ENCODE results near the gene OLA1. TPM values are rescaled to one million over a fixed set of nuclear protein-coding genes. Genes with fewer than 3 reads are reported as not detected.

OLA1 gene
- total RNA-seq, 2 donors from 2014 or later, result 127 to 181 TPM

DNA sequence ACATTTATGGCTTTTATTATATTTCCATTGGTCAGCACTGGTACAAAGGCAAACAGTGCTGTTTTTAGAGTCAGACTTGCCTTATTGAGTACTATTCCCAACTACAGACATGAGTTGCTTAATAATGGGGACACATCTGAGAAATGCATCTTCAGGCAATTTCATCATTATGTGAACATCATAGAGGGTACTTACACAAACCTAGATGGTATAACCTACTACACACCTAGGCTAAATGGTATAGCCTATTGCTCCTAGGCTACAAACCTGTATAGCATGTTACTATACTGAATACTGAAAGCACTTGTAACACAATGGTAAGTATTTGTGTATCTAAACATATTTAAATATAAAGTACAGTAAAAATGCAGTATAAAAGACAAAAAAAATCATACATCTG, 36.4 kb downstream of the OLA1 start:
- Mint-ChIP-seq H3K4me3 (no peak overlapping the region), H3K4me1 (peaks cover 26% of the 10 kb centered on the region), H3K9me3 (no peaks in the 10 kb centered on the region), H3K36me3 (ENCODE audit: low read depth) (no peaks in the 10 kb centered on the region), H3K27me3 (ENCODE audit: insufficient read depth) (no peaks in the 10 kb centered on the region), H3K27ac (no peak overlapping the region)
- Histone ChIP-seq H3K9me3 (ENCODE audit: control insufficient read depth, low read length) (no peaks in the 10 kb centered on the region), H3K27ac (ENCODE audit: low read depth, low read length) (no peak overlapping the region), H3K4me3 (ENCODE audit: low read length) (no peak overlapping the region), H3K27me3 (ENCODE audit: control insufficient read depth, insufficient read depth, low read length, poor library complexity, severe bottlenecking) (no peaks in the 10 kb centered on the region), H3K9ac (ENCODE audit: extremely low read depth, low read length, poor library complexity, severe bottlenecking) (no peak overlapping the region), H3K36me3 (ENCODE audit: control insufficient read depth, insufficient read depth, low read length) (peaks cover 8% of the 10 kb centered on the region), H3K4me1 (ENCODE audit: control insufficient read depth, insufficient read depth, low read length) (peaks cover 8% of the 10 kb centered on the region)
- TF ChIP-seq, protein P1, sequence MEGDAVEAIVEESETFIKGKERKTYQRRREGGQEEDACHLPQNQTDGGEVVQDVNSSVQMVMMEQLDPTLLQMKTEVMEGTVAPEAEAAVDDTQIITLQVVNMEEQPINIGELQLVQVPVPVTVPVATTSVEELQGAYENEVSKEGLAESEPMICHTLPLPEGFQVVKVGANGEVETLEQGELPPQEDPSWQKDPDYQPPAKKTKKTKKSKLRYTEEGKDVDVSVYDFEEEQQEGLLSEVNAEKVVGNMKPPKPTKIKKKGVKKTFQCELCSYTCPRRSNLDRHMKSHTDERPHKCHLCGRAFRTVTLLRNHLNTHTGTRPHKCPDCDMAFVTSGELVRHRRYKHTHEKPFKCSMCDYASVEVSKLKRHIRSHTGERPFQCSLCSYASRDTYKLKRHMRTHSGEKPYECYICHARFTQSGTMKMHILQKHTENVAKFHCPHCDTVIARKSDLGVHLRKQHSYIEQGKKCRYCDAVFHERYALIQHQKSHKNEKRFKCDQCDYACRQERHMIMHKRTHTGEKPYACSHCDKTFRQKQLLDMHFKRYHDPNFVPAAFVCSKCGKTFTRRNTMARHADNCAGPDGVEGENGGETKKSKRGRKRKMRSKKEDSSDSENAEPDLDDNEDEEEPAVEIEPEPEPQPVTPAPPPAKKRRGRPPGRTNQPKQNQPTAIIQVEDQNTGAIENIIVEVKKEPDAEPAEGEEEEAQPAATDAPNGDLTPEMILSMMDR (conservative IDR thresholded peaks at IDR 0.05), result no peak
- no peak for DNase-seq

DNA sequence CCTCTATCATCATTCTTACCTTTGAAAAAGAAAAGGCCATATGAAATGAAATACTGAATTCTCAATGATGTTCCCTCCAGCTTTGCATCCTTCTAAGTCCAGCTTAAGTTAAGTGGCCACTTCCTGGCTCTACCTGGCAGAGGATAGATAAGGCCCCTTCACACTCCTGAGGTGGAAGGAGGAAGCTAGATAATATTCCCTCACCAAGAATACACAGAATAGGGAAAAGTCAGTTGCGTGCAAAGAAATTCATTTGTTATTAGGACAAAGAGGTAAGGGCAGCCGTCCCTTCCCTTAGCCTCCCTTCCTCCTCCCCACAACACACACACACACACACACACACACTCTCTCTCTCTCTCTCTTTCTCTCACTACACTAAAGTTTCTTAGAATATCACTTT, 37.5 kb downstream of the OLA1 start:
- Histone ChIP-seq H3K36me3 (ENCODE audit: control insufficient read depth, insufficient read depth, low read length) (peaks cover 7% of the 10 kb centered on the region), H3K27ac (ENCODE audit: low read depth, low read length) (no peak overlapping the region), H3K27me3 (ENCODE audit: control insufficient read depth, insufficient read depth, low read length, poor library complexity, severe bottlenecking) (no peaks in the 10 kb centered on the region), H3K4me3 (ENCODE audit: low read length) (peak overlapping the region; percentile 31), H3K9me3 (ENCODE audit: control insufficient read depth, low read length) (no peaks in the 10 kb centered on the region), H3K4me1 (ENCODE audit: control insufficient read depth, insufficient read depth, low read length) (peaks cover 8% of the 10 kb centered on the region), H3K9ac (ENCODE audit: extremely low read depth, low read length, poor library complexity, severe bottlenecking) (no peak overlapping the region)
- 69% methylated on average over 1 of the region's 2 CpGs; no CpG with 5 or more reads in 1 of the 2 experiments for WGBS, 2 experiments (ENCODE audit: insufficient coverage in 1 of 2, insufficient read length in 1 of 2)
- Mint-ChIP-seq H3K4me1 (peaks cover 29% of the 10 kb centered on the region), H3K27me3 (ENCODE audit: insufficient read depth) (no peaks in the 10 kb centered on the region), H3K36me3 (ENCODE audit: low read depth) (no peaks in the 10 kb centered on the region), H3K27ac (peak overlapping the region; percentile 78), H3K4me3 (no peak overlapping the region), H3K9me3 (no peaks in the 10 kb centered on the region)
- no peak for DNase-seq
- TF ChIP-seq, protein P1 (conservative IDR thresholded peaks at IDR 0.05), result no peak

DNA sequence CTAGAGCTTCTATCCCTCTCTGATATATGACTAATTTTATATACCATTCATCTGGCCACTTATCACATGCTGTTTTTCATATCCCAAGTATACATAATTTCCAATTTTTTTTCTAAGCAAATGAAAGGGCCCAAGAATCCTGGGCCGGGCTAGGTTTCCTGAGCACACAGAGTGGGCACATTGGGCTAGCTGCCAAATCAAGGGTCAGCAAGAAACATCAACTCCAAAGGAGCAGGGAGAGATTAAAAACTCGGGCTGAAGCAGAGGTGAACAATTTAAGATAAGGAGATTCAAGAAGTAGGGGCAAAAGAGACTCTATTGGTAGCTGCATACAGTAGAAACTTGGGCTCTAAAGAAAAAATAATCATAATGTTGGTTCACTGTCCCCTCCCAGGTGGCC, 39.0 kb downstream of the OLA1 start:
- no peaks in the 10 kb centered on the region for H3K9me3 Mint-ChIP-seq
- Histone ChIP-seq H3K4me3 (ENCODE audit: low read length) (no peak overlapping the region), H3K27ac (ENCODE audit: low read depth, low read length) (no peak overlapping the region), H3K9me3 (ENCODE audit: control insufficient read depth, low read length) (no peaks in the 10 kb centered on the region), H3K27me3 (ENCODE audit: control insufficient read depth, insufficient read depth, low read length, poor library complexity, severe bottlenecking) (no peaks in the 10 kb centered on the region), H3K36me3 (ENCODE audit: control insufficient read depth, insufficient read depth, low read length) (peaks cover 3% of the 10 kb centered on the region), H3K4me1 (ENCODE audit: control insufficient read depth, insufficient read depth, low read length) (peaks cover 8% of the 10 kb centered on the region), H3K9ac (ENCODE audit: extremely low read depth, low read length, poor library complexity, severe bottlenecking) (no peak overlapping the region)
- peaks cover 29% of the 10 kb centered on the region for H3K4me1 Mint-ChIP-seq
- TF ChIP-seq, protein P1 (conservative IDR thresholded peaks at IDR 0.05), result no peak
- no peak overlapping the region for H3K4me3 Mint-ChIP-seq
- 92 to 94% methylated on average over 2 of the region's 2 CpGs for WGBS, 2 experiments (ENCODE audit: insufficient coverage in 1 of 2, insufficient read length in 1 of 2)
- no peak overlapping the region for H3K27ac Mint-ChIP-seq
- H3K27me3 Mint-ChIP-seq (ENCODE audit: insufficient read depth), result no peaks in the 10 kb centered on the region
- peaks cover 2% of the 10 kb centered on the region for H3K36me3 Mint-ChIP-seq (ENCODE audit: low read depth)
- DNase-seq, result no peak
